ENCODE measurements around the gene CASP10.

The CASP10 gene

GRCh38 chr2:201208563-201209252 lies 25.8 kb downstream of the CASP10 start:
- TF ChIP-seq, protein P1, sequence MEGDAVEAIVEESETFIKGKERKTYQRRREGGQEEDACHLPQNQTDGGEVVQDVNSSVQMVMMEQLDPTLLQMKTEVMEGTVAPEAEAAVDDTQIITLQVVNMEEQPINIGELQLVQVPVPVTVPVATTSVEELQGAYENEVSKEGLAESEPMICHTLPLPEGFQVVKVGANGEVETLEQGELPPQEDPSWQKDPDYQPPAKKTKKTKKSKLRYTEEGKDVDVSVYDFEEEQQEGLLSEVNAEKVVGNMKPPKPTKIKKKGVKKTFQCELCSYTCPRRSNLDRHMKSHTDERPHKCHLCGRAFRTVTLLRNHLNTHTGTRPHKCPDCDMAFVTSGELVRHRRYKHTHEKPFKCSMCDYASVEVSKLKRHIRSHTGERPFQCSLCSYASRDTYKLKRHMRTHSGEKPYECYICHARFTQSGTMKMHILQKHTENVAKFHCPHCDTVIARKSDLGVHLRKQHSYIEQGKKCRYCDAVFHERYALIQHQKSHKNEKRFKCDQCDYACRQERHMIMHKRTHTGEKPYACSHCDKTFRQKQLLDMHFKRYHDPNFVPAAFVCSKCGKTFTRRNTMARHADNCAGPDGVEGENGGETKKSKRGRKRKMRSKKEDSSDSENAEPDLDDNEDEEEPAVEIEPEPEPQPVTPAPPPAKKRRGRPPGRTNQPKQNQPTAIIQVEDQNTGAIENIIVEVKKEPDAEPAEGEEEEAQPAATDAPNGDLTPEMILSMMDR (conservative IDR thresholded peaks at IDR 0.05; ENCODE audit: low read length): no peak
- H3K4me3 ChIP-seq (ENCODE audit: low read length): no peak overlapping the region
- DNase-seq (ENCODE audit: low read depth): no peak

DNA sequence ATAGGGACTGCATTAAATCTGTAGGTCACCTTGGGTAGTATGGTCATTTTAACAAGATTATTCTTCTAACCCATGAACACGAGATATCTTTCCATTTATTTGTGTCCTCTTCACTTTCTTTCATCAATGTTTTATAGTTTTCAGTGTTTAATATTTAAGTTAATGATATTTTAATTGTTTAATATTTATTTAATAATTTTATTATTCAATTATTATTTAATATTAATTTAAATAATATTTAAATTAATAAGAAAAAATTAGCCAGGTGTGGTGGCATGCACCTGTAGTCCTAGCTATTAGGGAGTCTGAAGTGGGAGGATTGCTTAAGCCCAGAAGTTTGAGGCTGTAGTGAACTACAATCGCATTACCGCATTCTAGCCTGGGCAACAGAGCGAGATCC lies 33.0 kb downstream of the CASP10 start:
- H3K4me3 ChIP-seq (ENCODE audit: low read length): no peak overlapping the region
- no peak for DNase-seq (ENCODE audit: low read depth)
- TF ChIP-seq, protein P1 (conservative IDR thresholded peaks at IDR 0.05; ENCODE audit: low read length): no peak

DNA sequence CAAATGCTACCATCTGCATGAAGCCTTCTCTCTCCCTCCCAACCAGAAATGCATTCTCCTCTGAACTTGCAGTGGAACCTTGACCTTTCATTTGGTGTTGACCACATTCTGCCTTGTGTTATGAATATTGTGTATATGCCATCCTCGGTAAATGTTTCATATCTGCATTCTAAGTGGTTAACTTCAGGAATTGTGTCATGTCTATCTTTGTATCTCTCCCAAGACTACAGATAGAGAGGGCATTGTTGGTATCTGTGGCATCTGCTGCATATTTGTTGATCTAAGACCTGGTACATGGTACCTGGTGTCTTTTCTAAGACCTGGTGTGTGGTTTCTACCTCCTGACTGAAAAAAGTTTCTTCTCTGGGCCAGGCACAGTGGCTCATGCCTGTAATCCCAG lies 34.0 kb downstream of the CASP10 start:
- no peak overlapping the region for H3K4me3 ChIP-seq (ENCODE audit: low read length)
- TF ChIP-seq, protein P1 (conservative IDR thresholded peaks at IDR 0.05; ENCODE audit: low read length): no peak
- no peak for DNase-seq (ENCODE audit: low read depth)

- TF ChIP-seq, protein P1 (conservative IDR thresholded peaks at IDR 0.05; ENCODE audit: low read length): no peak
- no peak for DNase-seq (ENCODE audit: low read depth)
- H3K4me3 ChIP-seq (ENCODE audit: low read length): no peak overlapping the region
Observed at GRCh38 chr2:201218780-201219179, 35.8 kb downstream of the CASP10 start.

DNA sequence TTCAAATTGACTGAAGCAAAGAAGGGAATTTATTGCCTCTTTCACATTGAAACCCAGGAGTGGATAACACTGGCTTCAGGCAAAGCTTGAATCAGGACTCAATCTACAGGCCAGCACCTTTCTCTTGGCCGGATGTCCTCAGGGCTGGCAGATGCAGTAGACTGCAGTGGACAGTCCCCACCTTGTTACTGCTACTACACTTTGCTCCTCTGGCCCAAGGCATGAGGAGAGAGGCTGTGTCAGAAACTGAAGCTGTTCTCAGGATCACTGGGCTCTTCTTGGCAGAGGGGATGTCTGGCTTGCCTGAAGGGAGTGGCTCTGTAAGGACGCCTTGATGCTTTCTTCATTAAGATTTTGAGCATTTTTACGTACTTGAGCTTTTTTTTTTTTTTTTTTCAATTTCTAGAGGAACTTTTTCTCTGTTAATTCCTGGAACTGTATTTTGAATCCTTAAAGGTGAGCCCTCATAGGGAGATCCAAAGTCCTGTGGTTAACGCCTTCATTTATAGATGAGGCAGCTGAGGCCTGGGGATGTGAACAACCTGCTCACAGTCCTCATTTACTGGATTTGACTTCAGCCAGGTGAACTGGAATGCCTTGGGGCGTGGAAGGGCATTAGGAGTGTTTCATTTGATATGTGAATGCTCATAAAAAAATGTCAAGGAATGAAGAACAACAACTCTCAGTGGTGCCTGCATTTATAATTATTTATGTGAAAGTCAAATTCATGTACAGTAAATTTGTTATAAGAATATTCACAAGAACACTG lies 36.6 kb downstream of the CASP10 start:
- H3K4me3 ChIP-seq (ENCODE audit: low read length): no peak overlapping the region
- DNase-seq (ENCODE audit: low read depth): no peak
- TF ChIP-seq, protein P1 (conservative IDR thresholded peaks at IDR 0.05; ENCODE audit: low read length): no peak

DNA sequence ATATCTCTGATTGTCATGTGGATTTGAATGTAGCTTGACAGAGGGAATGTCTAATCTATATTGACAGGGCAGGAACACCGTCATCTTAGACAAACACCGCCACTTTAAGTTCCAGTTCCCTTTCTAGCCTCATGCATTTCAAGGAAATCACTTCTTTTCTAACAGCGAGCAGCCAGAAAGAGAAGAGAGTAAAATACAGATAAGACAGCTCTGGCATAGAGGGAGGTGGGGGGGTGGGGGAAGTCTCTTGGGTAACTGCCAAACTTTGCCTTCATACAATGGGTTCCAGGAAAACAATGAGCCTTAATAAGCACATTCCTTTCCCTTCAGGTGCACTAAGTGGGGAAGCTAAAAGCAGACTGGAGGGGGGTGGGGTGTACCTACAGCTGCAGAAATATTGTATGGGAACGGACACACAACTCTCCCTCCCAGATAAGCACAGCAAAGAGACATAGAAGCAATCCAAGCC lies 37.2 kb downstream of the CASP10 start:
- H3K4me3 ChIP-seq (ENCODE audit: low read length): no peak overlapping the region
- DNase-seq (ENCODE audit: low read depth): no peak

More for the DNA sequence above, 37.2 kb downstream of the CASP10 start:
- TF ChIP-seq, protein P1 (conservative IDR thresholded peaks at IDR 0.05; ENCODE audit: low read length): no peak
